H1 (cell line): ENCODE data around the gene FLT1. TPM values are rescaled to one million over a fixed set of nuclear protein-coding genes. Genes with fewer than 3 reads are reported as not detected.

ENCODE experiments used
- CTCF ChIA-PET: fragments of 300-600 bp; sonication (Branson Sonifier 250); formaldehyde crosslinking; loops from one replicate; lab custom pipeline; 2021; ENCODE audit not compliant: partially characterized antibody; lab: Charles Lee
- POLR2A ChIA-PET: fragments of 300-600 bp; sonication (Branson Sonifier 250); formaldehyde crosslinking; loops from one replicate; lab custom pipeline; 2021; ENCODE audit warnings: inconsistent platforms; ENCODE audit not compliant: partially characterized antibody; lab: Charles Lee
- DNase-seq, 2 experiments: peaks; one replicate each; pipeline versions ENCODE4 v3.0.0 to v3.0.0-alpha.2; 2010 to 2022; ENCODE audit warnings: low spot score in 2 of 2, low read depth in 1 of 2, mixed read lengths in 1 of 2
- FAIRE-seq: peaks from 2 replicates; lab custom pipeline; 2011; peaks lifted over from hg19 to GRCh38; lab: Jason Lieb, UNC
- H2AFZ ChIP-seq: 2 replicates; pipeline ENCODE4 v1.8.1; 2012; ENCODE audit warnings: low read length, inconsistent platforms
- H2AK5ac ChIP-seq: 2 replicates; pipeline ENCODE4 v1.6.1; 2013; ENCODE audit warnings: low read depth, low read length
- H2BK120ac ChIP-seq: replicated peaks from 2 replicates; pipeline ENCODE3; 2013; ENCODE audit warnings: low read depth, low read length, inconsistent platforms
- H2BK12ac ChIP-seq: 2 replicates; pipeline ENCODE4 v1.6.1; 2013; ENCODE audit warnings: low read depth, low read length
- H2BK15ac ChIP-seq: 2 replicates; pipeline ENCODE4 v1.6.1; 2013; ENCODE audit warnings: low read length
- H2BK20ac ChIP-seq: 2 replicates; pipeline ENCODE4 v1.6.1; 2013; ENCODE audit warnings: low read length
- H2BK5ac ChIP-seq: 2 replicates; pipeline ENCODE4 v1.6.1; 2013; ENCODE audit warnings: low read depth, low read length
- H3K14ac ChIP-seq: 2 replicates; pipeline ENCODE4 v1.6.1; 2013; ENCODE audit warnings: inconsistent platforms; ENCODE audit not compliant: insufficient read length
- H3K18ac ChIP-seq: 2 replicates; pipeline ENCODE4 v1.6.1; 2013; ENCODE audit warnings: low read length; ENCODE audit errors: extremely low read depth
- H3K23ac ChIP-seq: 2 replicates; pipeline ENCODE4 v1.6.1; 2013; ENCODE audit warnings: inconsistent platforms; ENCODE audit not compliant: insufficient read length
- H3K23me2 ChIP-seq: 2 replicates; pipeline ENCODE4 v1.6.1; 2013; ENCODE audit warnings: low read depth, low read length
- H3K27ac ChIP-seq: 2 replicates; pipeline ENCODE4 v1.6.1; 2011; ENCODE audit warnings: low read depth, low read length, inconsistent platforms
- H3K27me3 ChIP-seq, 4 experiments: replicated peaks in 1 of 4; 1 replicate in 1 of 4; 2 replicates in 3 of 4; pipeline versions ENCODE4 v1.6.1 to v1.8.1; 2011 to 2013; ENCODE audit warnings: low read length in 3 of 4, mild to moderate bottlenecking in 3 of 4, inconsistent platforms in 2 of 4, mixed read lengths in 2 of 4, moderate library complexity in 1 of 4; ENCODE audit not compliant: control insufficient read depth in 3 of 4, insufficient read depth in 3 of 4; ENCODE audit errors: extremely low read depth in 1 of 4
- H3K36me3 ChIP-seq, 4 experiments: 2 replicates each; pipeline versions ENCODE4 v1.6.1 to v1.8.1; 2011 to 2013; ENCODE audit warnings: mild to moderate bottlenecking in 4 of 4, low read length in 3 of 4, moderate library complexity in 2 of 4, control low read depth in 1 of 4, inconsistent platforms in 1 of 4; ENCODE audit not compliant: insufficient read depth in 4 of 4, control insufficient read depth in 2 of 4
- H3K4ac ChIP-seq: replicated peaks from 2 replicates; pipeline ENCODE3; 2013; ENCODE audit warnings: low read length, low read depth, mixed read lengths, inconsistent platforms; ENCODE audit not compliant: insufficient read length
- H3K4me1 ChIP-seq, 4 experiments: replicated peaks in 1 of 4; 1 replicate in 1 of 4; 2 replicates in 3 of 4; pipeline versions ENCODE4 v1.6.1 to v1.8.1; 2011 to 2013; ENCODE audit warnings: low read length in 3 of 4, inconsistent platforms in 2 of 4, mixed read lengths in 1 of 4; ENCODE audit not compliant: insufficient read depth in 4 of 4, control insufficient read depth in 3 of 4
- H3K4me2 ChIP-seq, 2 experiments: 2 replicates each; pipeline versions ENCODE4 v1.6.1 to v1.8.1; 2011 to 2013; ENCODE audit warnings: low read depth in 2 of 2, low read length in 2 of 2, control low read depth in 1 of 2, inconsistent platforms in 1 of 2, mild to moderate bottlenecking in 1 of 2; ENCODE audit not compliant: insufficient read depth in 1 of 2
- H3K4me3 ChIP-seq, 4 experiments: fragments of 200-600, 300-600 bp in 1 of 4; sonication (generic), shearing (Covaris generic), sonication (Bioruptor Twin) in 1 of 4; 2 replicates each; pipeline versions ENCODE4 v1.5.1 to v1.8.1; 2011 to 2016; ENCODE audit warnings: low read length in 4 of 4, low read depth in 3 of 4, control low read depth in 2 of 4, inconsistent platforms in 2 of 4, mild to moderate bottlenecking in 2 of 4, mixed read lengths in 1 of 4, moderate library complexity in 1 of 4; ENCODE audit not compliant: insufficient read depth in 2 of 4; ENCODE audit errors: extremely low read depth in 1 of 4
- H3K56ac ChIP-seq: replicated peaks from 2 replicates; pipeline ENCODE3; 2013; ENCODE audit warnings: low read depth, mild to moderate bottlenecking, mixed read lengths, low read length, inconsistent platforms; ENCODE audit not compliant: insufficient read length
- H3K79me1 ChIP-seq: 2 replicates; pipeline ENCODE4 v1.6.1; 2013; ENCODE audit warnings: low read depth, low read length, control low read depth
- H3K79me2 ChIP-seq, 2 experiments: 2 replicates each; pipeline versions ENCODE4 v1.6.1 to v1.8.1; 2012 to 2013; ENCODE audit warnings: low read length in 2 of 2, mild to moderate bottlenecking in 2 of 2, inconsistent platforms in 1 of 2; ENCODE audit not compliant: insufficient read depth in 2 of 2, control insufficient read depth in 1 of 2
- H3K9ac ChIP-seq, 4 experiments: replicated peaks in 1 of 4; 1 replicate in 1 of 4; 2 replicates in 3 of 4; pipeline versions ENCODE4 v1.6.1 to v1.8.1; 2011 to 2013; ENCODE audit warnings: low read depth in 3 of 4, low read length in 3 of 4, control low read depth in 2 of 4, mild to moderate bottlenecking in 2 of 4, moderate library complexity in 2 of 4, inconsistent platforms in 1 of 4; ENCODE audit errors: extremely low read depth in 1 of 4
- H3K9me3 ChIP-seq, 2 experiments: 2 replicates each; pipeline versions ENCODE4 v1.6.1 to v1.8.1; 2012 to 2013; ENCODE audit warnings: mild to moderate bottlenecking in 2 of 2, moderate library complexity in 2 of 2, control low read depth in 1 of 2, inconsistent platforms in 1 of 2, low read depth in 1 of 2, low read length in 1 of 2, mixed read lengths in 1 of 2; ENCODE audit not compliant: insufficient read depth in 2 of 2
- H4K20me1 ChIP-seq, 2 experiments: replicated peaks in 1 of 2; 2 replicates each; pipeline versions ENCODE3 to v1.8.1; 2011 to 2013; ENCODE audit warnings: inconsistent platforms in 2 of 2, low read length in 2 of 2, mild to moderate bottlenecking in 1 of 2; ENCODE audit not compliant: insufficient read depth in 2 of 2, control insufficient read depth in 1 of 2
- H4K5ac ChIP-seq: 2 replicates; pipeline ENCODE4 v1.6.1; 2013; ENCODE audit warnings: low read length, low read depth, mixed read lengths, inconsistent platforms; ENCODE audit not compliant: insufficient read length
- H4K8ac ChIP-seq: 2 replicates; pipeline ENCODE4 v1.8.0; 2013; ENCODE audit warnings: mild to moderate bottlenecking, moderate library complexity, low read length, inconsistent platforms; ENCODE audit not compliant: insufficient read depth; ENCODE audit errors: extremely low read depth
- H4K91ac ChIP-seq: replicated peaks from 2 replicates; pipeline ENCODE3; 2013; ENCODE audit warnings: low read length, mixed read lengths, inconsistent platforms; ENCODE audit not compliant: insufficient read length
- HDAC6 ChIP-seq: IDR thresholded peaks from one replicate; pipeline ENCODE4 v1.7.1; 2012; ENCODE audit warnings: low read depth, mild to moderate bottlenecking, inconsistent platforms, low read length, moderate library complexity
- RAD21 ChIP-seq, 2 experiments: IDR thresholded peaks in 1 of 2; conservative IDR thresholded peaks in 1 of 2; 2 replicates each; pipeline ENCODE4 v1.6.1; 2011; ENCODE audit warnings: low read depth in 2 of 2, low read length in 2 of 2, improper control_type of control experiment in 1 of 2, inconsistent platforms in 1 of 2, mild to moderate bottlenecking in 1 of 2, moderate library complexity in 1 of 2
- WGBS, 2 experiments: shearing (Covaris generic) in 1 of 2; methylation state at CpG; one replicate each; pipeline versions ENCODE4 v1.1.6 to v1.1.7; 2013 to 2015; ENCODE audit warnings: low lambda C conversion rate in 2 of 2, mixed read lengths in 2 of 2, inconsistent platforms in 1 of 2, low coverage in 1 of 2, missing lambda C conversion rate in 1 of 2; ENCODE audit not compliant: insufficient replicate concordance in 2 of 2, insufficient coverage in 1 of 2, insufficient read length in 1 of 2; ENCODE audit errors: extremely low coverage in 1 of 2, missing lambda C conversion rate in 1 of 2; 5-methylcytosine and 5-hydroxymethylcytosine counted together
- polyA plus RNA-seq, 7 experiments: library from polyadenylated mRNA; depleted of rRNA in 3 of 7; stranded (reverse) in 5 of 7; unstranded in 2 of 7; fragments of >200 nt in 5 of 7; fragments of 200-250 nt in 2 of 7; gene quantifications; 1 replicate in 5 of 7; 2 replicates in 1 of 7; 4 replicates in 1 of 7; pipeline versions ENCODE4 v1.2.1 to v1.2.3, GENCODE V29; 2011 to 2013; ENCODE audit warnings: missing spikeins in 2 of 7, mixed read lengths in 2 of 7
- total RNA-seq: library from RNA; stranded (reverse); fragmentation: NEBNext Ultra II Directional; extraction: Animal tissue kit (Norgen Biotek cat#: 25700); gene quantifications from 2 replicates; pipeline ENCODE4 v1.2.1, GENCODE V29; 2021

Gene FLT1
- total and polyA plus RNA-seq, 2 of the 8 experiments (the other 6 are each of a cell fraction or from before 2014, with no cell fraction given) = 19.7 to 90.2 TPM

DNA sequence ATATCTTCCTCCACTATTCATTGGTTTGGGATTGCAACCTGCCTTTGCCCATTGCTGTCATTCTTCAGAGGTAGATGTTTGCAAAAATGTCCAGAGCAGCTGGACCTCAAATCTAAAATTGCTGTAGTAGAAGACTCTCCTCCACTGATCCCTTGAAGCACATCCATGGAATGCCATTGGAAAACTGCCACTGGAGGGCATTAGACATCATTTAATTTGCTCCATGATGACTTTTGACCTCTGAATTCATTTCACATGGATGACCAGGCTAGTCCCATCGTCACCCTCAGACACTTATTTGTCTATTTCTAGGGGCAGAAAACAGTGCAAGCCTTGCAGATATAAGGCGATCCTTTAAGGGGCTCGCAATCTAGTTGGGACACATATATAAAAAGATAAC, 33.9 kb upstream of the FLT1 start:
- H4K5ac ChIP-seq = no peak overlapping the region
- 91% methylated on average over 3 of the region's 3 CpGs; no CpG with 5 or more reads in 1 of the 2 experiments for WGBS, 2 experiments
- CTCF ChIA-PET = interaction anchor here (0.9 to 1.5 kb wide), 4 partner anchors 13 to 103 kb away, joined by 3 to 4 read pairs (median 3); no protein-coding TSS in a partner anchor
- no peaks in the 10 kb centered on the region for H3K79me1 ChIP-seq
- peaks cover 0 to 3% of the 10 kb centered on the region in 2 experiments for H4K20me1 ChIP-seq
- POLR2A ChIA-PET = interaction anchor here (1.1 kb wide), 1 partner anchor 25 kb away, joined by 3 read pairs; no protein-coding TSS in a partner anchor
- DNase-seq = no peak
- H4K8ac ChIP-seq = no peak overlapping the region
- no peak overlapping the region for H4K91ac ChIP-seq
- H3K4me3 ChIP-seq = no peak overlapping the region
- no peak overlapping the region for H3K23ac ChIP-seq
- peaks cover 8 to 18% (median 13%) of the 10 kb centered on the region in 4 experiments for H3K4me1 ChIP-seq
- no peak overlapping the region for H2BK5ac ChIP-seq
- H3K9ac ChIP-seq = no peak overlapping the region
- no peaks in the 10 kb centered on the region; a peak in 1 of 4 replicates for H3K79me2 ChIP-seq
- TF ChIP-seq HDAC6 (no peak), RAD21 (IDR thresholded peaks at IDR 0.05 in 1 of 2, conservative IDR thresholded peaks at IDR 0.05 in 1 of 2; ENCODE audit: low read depth in 2 of 2, low read length in 2 of 2) (peak; percentile 19 to 34)
- H3K23me2 ChIP-seq = peaks cover 15% of the 10 kb centered on the region
- H3K9me3 ChIP-seq = no peaks in the 10 kb centered on the region
- no peak overlapping the region for H3K56ac ChIP-seq
- 0 out of 2 replicates have a peak overlapping the region, but pooled peaks have one; percentile 2 for H2BK12ac ChIP-seq
- H2BK120ac ChIP-seq = no peak overlapping the region
- FAIRE-seq = no peak
- H2AFZ ChIP-seq = no peak overlapping the region
- H2BK15ac ChIP-seq = no peak overlapping the region
- no peak overlapping the region for H3K4ac ChIP-seq
- no peak overlapping the region for H3K4me2 ChIP-seq
- H3K36me3 ChIP-seq = no peaks in the 10 kb centered on the region
- no peak overlapping the region for H3K14ac ChIP-seq
- H3K27me3 ChIP-seq = peaks cover 0 to 10% (median 8%) of the 10 kb centered on the region in 4 experiments; a peak in 5 of 7 replicates
- no peak overlapping the region for H2AK5ac ChIP-seq
- H2BK20ac ChIP-seq = no peak overlapping the region
- no peak overlapping the region for H3K27ac ChIP-seq
- no peak overlapping the region for H3K18ac ChIP-seq
